Astrocyte of the spinal cord (primary cell): ENCODE measurements around the gene SPEM2.
A peak's percentile ranks its signal among the peaks of the same experiment; 100 is the strongest.

Experiments
- DNase-seq: peaks from one replicate; pipeline ENCODE4 v3.0.0; 2011; ENCODE audit warnings: low read depth, low spot score
- H3K4me3 ChIP-seq: 2 replicates; pipeline ENCODE4 v1.5.1; 2011; ENCODE audit warnings: low read depth, mild to moderate bottlenecking, low read length, moderate library complexity
- in situ Hi-C: cut with HindIII; loops from 2 replicates; pipeline ENCODE4 v1.10.0; 2017; ENCODE audit warnings: low sequenced_read_pairs
- TF ChIP-seq, protein P1 (sequence below): IDR thresholded peaks from 2 replicates; pipeline ENCODE4 v1.5.1; 2012; ENCODE audit warnings: low read depth, mild to moderate bottlenecking, low read length, inconsistent platforms

The SPEM2 gene

GRCh38 chr17:7403043-7403726, 22.2 kb upstream of the SPEM2 start:
- TF ChIP-seq, protein P1, sequence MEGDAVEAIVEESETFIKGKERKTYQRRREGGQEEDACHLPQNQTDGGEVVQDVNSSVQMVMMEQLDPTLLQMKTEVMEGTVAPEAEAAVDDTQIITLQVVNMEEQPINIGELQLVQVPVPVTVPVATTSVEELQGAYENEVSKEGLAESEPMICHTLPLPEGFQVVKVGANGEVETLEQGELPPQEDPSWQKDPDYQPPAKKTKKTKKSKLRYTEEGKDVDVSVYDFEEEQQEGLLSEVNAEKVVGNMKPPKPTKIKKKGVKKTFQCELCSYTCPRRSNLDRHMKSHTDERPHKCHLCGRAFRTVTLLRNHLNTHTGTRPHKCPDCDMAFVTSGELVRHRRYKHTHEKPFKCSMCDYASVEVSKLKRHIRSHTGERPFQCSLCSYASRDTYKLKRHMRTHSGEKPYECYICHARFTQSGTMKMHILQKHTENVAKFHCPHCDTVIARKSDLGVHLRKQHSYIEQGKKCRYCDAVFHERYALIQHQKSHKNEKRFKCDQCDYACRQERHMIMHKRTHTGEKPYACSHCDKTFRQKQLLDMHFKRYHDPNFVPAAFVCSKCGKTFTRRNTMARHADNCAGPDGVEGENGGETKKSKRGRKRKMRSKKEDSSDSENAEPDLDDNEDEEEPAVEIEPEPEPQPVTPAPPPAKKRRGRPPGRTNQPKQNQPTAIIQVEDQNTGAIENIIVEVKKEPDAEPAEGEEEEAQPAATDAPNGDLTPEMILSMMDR, result no peak
- peak overlapping the region; percentile 74 for H3K4me3 ChIP-seq
- in situ Hi-C loops, result no loop called here
- no peak for DNase-seq

DNA sequence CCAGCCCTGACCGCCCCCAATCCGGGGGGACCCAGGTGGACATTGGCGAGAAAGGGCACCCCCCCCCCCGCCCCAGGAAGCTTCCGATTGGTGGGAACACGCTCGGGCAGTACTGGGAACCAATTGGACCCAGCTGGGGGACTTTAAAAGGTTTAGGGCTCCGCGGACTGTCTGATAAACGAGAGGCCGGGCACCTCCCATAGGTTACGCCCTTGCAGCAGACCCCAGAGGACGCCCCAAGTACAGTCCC, 21.8 kb upstream of the SPEM2 start:
- in situ Hi-C loops, result no loop called here
- peak overlapping the region; percentile 74 for H3K4me3 ChIP-seq
- DNase-seq, result no peak
- TF ChIP-seq, protein P1, result no peak

GRCh38 chr17:7403977-7404736, 21.3 kb upstream of the SPEM2 start, which contains the start of gene TMEM256:
Gene TMEM256, minus strand, starts transcription at chr17:7404097. Its CDS starts 13 bp downstream, at chr17:7404084.
- peak within 1 kb of the TSS; percentile 74 for H3K4me3 ChIP-seq
- in situ Hi-C loops, result no loop called here
- peak; percentile 100 for DNase-seq
- TF ChIP-seq, protein P1, result peak; percentile 6

DNA sequence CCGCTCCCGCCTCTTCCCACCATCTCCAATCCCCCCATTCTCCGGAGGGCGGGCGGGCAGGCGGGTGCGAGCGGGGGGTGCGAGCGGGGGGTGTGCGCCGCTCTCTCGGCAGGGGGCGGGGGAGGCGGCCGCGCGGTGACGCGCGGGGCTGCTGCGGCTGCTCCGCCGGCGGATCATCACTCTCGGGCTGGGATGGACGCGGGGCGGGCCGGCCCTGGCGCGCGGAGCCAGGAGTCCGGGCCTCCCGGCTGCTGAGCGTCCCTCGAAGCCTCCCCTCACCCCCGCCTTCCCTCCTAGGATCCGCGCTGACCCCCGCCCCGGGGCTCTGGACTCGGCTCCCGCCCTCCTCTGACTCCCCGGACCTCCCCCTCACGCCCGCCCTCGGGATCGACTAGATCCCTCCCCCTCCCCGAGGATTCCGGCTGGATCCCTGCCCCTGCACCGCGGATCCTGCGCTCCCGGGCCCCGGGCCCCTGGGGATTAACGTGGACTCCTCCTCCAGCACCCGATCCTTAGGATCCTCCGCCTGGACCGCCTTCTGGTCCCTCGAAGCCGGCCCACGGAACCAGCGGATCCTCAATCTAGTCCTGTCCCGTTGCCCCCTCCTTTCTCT, 20.6 kb upstream of the SPEM2 start:
- in situ Hi-C loops, result no loop called here
- TF ChIP-seq, protein P1, result no peak
- peak overlapping the region; percentile 70 for H3K4me3 ChIP-seq
- DNase-seq, result no peak

DNA sequence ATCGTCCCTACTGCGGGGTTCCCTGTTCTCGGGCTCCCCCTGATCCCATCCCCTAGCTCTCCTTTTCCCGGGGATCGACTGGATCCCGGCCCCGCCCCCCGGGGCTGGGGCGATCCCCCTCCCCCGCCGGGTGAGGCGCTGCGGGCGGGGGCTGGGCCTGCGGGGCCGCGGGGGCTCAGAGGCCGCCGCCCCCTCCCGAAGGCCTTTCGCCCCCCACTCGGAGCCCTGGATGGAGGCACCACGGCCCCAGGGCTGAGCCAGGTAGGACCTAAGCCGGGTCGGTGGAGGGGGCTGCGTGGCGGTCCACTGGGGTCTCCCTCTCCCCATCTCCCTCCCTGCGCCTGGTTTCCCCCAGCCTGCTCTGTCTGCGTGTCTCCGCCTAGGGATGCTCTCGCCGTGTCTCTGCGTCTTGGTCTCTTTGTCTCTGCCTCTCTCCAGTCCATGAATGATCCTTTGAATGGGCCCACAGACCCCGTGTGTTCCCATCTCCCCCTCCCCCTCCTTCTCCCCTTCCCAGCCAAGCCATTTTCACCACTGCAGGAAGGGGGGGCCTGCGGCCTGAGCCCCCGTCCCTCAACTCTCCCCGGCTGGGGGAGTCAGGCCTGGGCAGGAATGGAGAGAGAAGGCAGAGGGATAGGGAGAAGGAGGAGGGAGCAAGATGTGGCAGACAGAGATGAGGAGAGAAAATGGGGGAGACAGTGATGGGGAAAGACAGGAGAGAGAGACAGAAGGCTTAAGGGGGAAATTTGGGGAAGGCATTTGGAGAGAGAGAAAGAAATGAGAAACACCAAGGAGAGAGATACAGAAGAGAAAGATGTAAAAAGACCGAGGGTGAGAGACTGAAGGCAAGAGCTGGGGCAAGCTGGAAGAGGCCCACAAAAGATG, 19.8 kb upstream of the SPEM2 start:
- in situ Hi-C loops, result no loop called here
- DNase-seq, result no peak
- peak overlapping the region; percentile 70 for H3K4me3 ChIP-seq
- TF ChIP-seq, protein P1, result no peak

DNA sequence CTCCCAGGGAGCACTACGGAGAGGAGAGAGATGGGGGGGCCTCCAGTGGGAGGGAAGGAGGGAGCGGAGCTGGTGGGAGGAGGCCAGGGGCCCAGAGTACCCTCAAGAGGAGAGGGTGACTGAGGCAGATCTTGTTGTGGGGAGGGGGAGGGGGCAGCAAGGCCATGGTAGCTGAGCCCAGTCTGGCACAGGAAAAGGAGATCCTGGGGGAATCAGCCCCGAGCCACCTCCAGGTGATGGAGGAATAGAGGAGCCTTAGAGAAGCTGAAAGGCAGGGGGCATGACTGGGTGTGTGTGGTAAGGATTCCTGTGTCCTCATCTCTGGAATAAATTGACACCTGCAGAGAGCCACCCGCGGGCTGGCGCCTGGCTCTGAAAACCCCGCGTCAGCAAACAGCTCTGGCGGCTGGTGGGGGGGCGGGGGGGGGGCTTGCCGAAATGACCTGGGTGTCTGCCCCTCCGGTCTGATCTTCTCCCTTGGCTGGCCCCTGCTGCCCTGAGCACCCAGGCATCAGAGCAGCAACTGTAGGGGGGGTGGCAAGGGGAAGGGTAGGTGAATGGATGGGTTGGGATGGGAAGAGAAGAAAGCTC, 19.1 kb upstream of the SPEM2 start:
- H3K4me3 ChIP-seq, result peak overlapping the region; percentile 70
- DNase-seq, result no peak
- TF ChIP-seq, protein P1, result no peak
- in situ Hi-C loops, result no loop called here
